Activated T-cell treated with anti-CD3 and anti-CD28 coated beads for 48 hours (primary cell): ENCODE results near the gene OGFOD3.
"Not testable (repeated sequence)": the region's sequence is repeated elsewhere in the genome, so short reads cannot be mapped to it uniquely, and the experiment has no call there.

Source experiments
- DNase-seq: peaks from one replicate; pipeline ENCODE4 v3.0.0-alpha.2; 2020; ENCODE audit warnings: low read depth

Gene OGFOD3, protein sequence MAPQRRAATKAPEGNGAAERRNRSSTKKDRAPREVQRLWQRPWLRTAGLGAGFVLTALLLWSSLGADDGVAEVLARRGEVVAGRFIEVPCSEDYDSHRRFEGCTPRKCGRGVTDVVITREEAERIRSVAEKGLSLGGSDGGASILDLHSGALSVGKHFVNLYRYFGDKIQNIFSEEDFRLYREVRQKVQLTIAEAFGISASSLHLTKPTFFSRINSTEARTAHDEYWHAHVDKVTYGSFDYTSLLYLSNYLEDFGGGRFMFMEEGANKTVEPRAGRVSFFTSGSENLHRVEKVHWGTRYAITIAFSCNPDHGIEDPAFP

GRCh38 chr17:82418001-82418986 is at the start of gene OGFOD3, which contains the start of gene HEXD:
Gene OGFOD3 (minus strand): TSS chr17:82418586. CDS start chr17:82418485, 101 bp downstream.
Gene HEXD (plus strand): TSS chr17:82418347. CDS start chr17:82419800, 1,453 bp downstream.
- DNase-seq: peak; percentile 85

GRCh38 chr17:82465023-82465603 is 46.7 kb upstream of the OGFOD3 start:
- no peak for DNase-seq

- no peak for DNase-seq
These were observed 46.2 kb upstream of the OGFOD3 start for GRCh38 chr17:82464567-82464929.

- DNase-seq: no peak
These were observed 45.7 kb upstream of the OGFOD3 start for GRCh38 chr17:82463925-82464566.

DNA sequence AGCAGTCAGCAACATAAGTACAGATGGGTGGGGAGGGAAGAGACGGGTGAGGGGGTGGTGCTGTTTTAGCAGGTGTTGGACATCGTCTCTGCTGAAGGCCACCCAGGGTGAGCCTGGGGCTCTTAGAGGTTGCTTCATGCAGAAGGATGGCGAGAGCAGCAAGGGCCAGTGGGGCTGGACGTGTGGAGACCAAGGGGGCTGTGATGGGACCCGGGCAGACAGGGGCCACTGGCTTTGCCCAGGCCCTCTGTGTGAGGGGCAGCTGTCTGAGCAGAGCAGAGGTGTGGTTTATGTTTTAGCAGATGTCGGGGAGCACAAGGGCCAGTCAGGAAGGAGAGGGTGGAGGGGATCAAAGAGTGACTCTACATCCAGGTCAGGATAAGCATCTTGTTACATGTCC is 45.0 kb upstream of the OGFOD3 start:
- no peak for DNase-seq

DNA sequence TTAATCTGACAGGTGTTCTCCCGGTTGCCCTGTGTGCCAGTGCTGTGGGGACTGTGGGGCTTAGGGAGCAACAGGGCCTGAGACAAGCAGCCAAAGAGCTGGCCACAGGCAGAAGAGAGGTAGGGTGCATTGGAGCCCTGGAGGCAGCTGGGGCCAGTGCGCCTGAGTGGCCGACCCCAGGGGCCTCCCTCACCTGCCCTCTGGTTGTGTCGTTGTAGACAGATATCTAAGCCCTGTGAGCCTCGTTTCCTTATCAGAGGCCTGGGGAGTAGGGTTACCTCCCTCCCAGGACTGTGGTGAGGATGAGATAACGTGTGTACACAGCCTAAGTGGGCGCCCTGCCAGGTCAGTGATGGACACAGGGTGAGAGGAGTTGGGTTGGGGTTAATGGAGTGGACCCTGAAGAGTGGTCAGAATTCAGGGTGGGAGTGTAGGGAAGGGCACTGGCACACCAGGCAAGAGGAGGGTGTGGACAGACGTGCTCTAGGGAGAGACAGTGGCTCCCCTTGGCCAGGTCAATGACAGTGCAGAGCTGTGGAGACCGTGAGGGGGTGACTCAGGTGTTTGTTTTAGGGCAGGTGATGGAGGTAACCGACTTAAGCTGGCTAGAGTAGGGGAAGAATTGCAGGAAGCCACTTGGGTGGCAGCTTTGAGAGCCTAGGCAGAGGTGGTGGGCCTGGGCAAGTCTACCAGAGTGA is 43.6 kb upstream of the OGFOD3 start:
- DNase-seq: no peak

DNA sequence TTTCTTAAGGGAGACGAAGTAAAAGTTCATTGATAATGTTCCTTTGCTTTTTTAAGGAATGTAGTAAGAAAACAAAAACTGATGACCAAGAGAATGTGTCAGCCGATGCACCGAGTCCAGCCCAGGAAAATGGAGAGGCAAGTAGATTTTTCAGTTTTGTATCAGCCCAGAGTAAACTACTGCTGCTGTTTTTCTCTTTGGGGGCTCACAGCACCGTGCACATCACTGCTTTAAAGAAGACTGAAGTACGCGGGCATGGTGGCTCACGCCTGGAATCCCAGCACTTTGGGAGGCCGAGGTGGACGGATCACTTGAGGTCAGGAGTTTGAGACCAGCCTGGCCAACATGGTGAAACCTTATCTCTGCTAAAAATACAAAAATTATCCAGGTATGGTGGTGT is 41.5 kb upstream of the OGFOD3 start:
- not testable (repeated sequence) for DNase-seq

GRCh38 chr17:82458885-82459424 is 40.6 kb upstream of the OGFOD3 start:
- no peak for DNase-seq

DNA sequence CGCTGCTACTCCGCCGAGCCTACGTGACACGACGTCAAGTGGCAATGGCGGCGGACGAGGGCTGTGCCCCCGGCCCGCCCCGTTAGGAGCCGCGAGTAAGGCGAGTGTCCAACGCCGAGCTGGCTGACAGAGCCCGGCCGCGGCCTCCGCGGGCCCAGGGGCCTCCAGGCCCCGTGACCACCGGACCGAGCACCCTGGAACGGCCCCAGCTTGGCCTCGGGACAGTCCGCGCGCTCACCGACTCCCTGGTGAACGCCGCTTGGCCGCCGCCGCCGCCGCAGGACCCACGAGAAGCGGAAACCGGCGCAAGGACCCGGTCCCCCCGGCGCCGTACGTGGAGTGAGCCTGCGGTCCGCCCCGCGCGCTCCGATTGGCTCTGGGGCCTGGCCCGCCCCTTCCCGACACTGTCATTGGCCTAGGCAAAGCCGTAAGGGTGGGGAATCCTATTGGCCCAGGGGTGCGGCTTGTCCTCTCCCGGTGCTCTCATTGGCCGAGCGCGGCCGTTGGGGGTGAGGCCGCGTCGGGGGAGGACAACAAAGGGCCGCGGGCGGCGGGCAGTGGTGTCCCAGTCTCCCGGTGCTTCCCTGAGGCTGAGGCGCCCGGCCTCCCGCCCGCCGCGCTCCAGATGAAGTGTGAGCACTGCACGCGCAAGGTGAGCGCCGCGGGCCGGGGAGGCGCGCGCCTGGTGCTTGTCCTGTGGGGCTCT is 39.9 kb upstream of the OGFOD3 start, which contains the start of gene NARF:
Gene NARF, plus strand, starts transcription at position 563 of the 706 bp plus-strand sequence. Its CDS starts 63 bp downstream, at position 626.
- DNase-seq: peak; percentile 94

GRCh38 chr17:82457929-82458178 is 39.5 kb upstream of the OGFOD3 start:
- no peak for DNase-seq

- no peak for DNase-seq
These were observed 38.9 kb upstream of the OGFOD3 start for GRCh38 chr17:82457073-82457928.

GRCh38 chr17:82453706-82454105 is 35.3 kb upstream of the OGFOD3 start:
- DNase-seq: not testable (repeated sequence)

DNA sequence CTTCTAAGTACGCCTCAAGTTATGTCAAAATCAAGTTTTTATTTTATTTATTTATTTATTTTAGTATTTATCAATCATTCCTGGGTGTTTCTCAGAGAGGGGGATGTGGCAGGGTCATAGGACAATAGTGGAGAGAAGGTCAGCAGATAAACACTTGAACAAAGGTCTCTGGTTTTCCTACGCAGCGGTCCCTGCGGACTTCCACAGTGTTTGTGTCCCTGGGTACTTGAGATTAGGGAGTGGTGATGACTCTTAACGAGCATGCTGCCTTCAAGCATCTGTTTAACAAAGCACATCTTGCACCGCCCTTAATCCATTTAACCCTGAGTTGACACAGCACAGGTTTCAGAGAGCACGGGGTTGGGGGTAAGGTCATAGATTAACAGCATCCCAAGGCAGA is 34.8 kb upstream of the OGFOD3 start:
- not testable (repeated sequence) for DNase-seq

DNA sequence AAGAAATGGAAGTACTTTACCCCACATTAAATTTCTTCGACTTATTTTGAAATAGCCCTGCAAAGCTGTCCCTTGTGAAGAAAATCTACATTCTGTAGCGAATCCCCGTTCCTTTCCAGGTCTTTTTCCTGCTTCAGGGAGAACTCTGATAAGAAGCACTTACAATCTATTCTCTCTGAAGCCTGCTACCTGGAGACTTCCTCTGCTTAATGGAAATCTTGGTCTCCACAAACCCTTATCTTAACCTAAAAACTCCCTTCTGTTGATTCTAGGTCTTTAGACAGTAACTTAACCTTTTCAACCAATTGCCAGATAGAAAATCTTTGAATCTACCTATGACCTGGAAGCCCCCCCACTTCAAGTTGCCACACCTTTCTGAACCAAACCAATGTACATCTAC is 33.8 kb upstream of the OGFOD3 start:
- no peak for DNase-seq

- DNase-seq: peak; percentile 96
These were observed 32.1 kb upstream of the OGFOD3 start, which contains the start of gene CYBC1 for GRCh38 chr17:82450357-82451106. Gene CYBC1 (minus strand): TSS chr17:82450752. CDS start chr17:82449254, 1,498 bp downstream.

DNA sequence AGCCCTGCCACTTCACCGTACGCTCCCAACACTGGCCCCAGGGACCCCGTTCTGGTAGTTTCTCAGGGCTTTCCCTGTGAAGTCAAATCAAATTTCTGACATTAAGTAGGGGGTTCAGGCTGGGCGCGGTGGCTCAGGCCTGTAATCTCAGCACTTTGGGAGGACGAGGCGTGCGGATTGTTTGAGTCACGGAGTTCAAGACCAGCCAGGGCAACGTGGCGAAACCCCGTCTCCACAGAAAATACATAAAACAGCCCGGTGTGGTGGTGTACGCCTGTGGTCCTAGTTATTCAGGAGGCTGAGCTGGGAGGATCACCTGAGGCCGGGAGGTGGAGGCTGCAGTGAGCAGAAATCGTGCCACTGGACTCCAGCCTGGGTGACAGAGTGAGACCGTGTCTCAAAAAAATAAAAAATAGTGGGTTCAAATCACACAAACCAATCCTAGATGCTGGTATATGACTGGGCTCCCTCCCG is 31.5 kb upstream of the OGFOD3 start:
- peak; percentile 36 for DNase-seq

GRCh38 chr17:82449131-82449882 is 30.9 kb upstream of the OGFOD3 start:
- DNase-seq: peak; percentile 50

- DNase-seq: no peak
These were observed 29.5 kb upstream of the OGFOD3 start for GRCh38 chr17:82447876-82448275.
